NCI-H146 (cell line): ENCODE measurements around the gene TNFRSF12A.
"Not testable (repeated sequence)": the region's sequence is repeated elsewhere in the genome, so short reads cannot be mapped to it uniquely, and the experiment has no call there.

ENCODE experiments used
- DNase-seq: peaks from one replicate; lab custom pipeline; 2025; lab: John Stamatoyannopoulos, UW

The TNFRSF12A gene

DNA sequence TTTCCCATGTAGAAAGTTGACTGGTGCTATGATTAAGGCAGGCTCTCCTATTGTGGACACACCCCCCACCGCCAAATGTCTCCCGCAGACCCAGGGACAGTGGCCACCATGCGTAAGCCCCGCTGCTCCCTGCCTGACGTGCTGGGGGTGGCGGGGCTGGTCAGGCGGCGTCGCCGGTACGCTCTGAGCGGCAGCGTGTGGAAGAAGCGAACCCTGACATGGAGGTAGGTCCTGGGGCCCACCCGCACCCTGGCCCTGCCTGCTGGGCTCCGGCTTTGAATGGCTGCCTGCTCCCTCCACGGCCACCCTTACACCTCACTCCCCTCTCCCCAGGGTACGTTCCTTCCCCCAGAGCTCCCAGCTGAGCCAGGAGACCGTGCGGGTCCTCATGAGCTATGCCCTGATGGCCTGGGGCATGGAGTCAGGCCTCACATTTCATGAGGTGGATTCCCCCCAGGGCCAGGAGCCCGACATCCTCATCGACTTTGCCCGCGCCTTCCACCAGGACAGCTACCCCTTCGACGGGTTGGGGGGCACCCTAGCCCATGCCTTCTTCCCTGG is 29.8 kb downstream of the TNFRSF12A start:
- no peak for DNase-seq

DNA sequence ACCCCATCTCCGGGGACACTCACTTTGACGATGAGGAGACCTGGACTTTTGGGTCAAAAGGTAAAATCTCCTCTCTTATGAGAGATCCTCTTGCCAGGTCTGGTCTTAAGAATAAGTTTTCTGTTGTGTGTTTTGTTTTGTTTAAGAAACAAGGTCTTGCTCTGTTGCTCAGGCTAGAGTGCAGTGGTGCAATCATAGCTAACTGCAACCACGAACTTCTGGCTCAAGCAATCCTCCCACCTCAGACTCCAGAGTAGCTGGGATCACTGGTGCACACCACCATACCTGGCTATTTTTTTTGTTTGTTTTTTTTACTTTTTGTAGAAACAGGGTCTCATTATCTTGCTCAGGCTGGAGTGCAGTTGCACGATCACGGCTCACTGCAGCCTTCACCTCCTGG is 30.3 kb downstream of the TNFRSF12A start:
- DNase-seq = no peak

DNA sequence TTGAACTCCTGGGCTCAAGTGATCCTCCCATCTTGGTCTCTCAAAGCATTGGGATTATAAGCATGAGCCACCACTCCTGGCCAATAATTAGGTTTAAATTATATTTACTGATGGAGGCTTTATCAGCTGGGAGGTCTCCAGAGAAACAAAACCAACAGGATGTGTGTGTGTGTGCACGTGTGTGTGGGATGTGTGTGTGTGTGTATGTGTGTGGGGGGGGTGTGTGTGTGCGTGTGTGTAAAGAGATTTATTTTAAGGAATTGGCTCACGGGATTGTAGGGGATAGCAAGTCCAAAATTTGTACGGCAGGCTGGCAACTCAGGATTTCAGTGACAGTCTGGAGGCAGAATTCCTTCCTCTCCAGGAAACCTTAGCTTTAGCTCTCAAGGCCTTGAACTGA is 30.8 kb downstream of the TNFRSF12A start:
- peak; percentile 64 for DNase-seq

DNA sequence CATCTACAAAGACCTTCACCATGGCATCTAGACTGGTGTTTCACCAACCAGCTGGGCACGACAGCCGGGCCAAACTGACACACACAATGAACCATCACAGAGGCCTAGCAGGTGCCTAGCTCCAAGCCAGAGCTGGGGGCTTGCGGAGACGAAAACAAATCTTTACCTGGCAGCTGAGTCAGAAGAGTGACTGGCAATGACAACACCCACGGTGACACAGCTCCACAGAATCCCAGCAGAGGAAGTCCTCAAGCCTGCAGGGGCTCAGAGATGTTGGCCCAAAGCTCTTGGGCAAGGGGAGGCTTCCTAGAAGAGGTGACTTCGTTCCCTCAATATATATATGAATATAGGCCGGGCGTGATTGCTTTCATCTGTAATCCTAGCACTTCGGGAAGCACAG is 31.3 kb downstream of the TNFRSF12A start:
- no peak for DNase-seq

DNA sequence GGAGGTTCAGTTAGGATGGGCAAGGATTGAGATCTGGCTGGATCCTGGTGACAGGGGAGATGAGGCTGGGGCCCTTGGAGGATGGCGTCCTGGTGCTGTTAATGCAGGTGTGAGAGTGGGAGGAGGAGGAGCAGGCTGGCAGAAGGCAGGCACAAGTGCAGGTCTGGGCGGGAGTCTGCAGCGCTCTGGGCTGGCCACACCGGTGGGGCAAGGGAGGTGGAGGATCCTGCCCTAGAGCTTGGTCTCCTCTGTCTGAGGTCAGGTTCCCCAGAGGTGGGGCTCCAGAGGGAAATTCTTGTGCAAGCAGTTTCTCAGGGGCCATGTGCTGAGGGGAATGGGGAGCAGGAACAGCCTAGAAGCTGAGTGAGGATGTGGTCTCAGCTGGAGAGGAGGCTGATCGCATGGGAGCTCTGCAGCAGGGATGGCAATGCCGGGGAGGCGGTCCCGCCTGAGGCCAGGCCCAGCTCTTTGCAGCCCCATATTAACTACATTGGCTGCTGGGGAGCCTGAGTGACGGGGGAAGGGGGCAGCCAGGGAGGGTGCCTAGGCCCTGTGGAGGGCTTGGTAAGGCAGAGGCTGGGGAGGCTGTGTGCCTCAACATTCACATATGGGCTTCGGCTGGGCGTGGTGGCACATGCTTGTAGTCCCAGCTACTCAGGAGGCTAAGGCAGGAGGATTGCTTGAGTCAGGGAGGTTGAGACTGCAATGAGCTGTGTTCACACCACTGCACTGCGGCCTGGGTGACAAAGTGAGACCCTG is 32.6 kb downstream of the TNFRSF12A start:
- not testable (repeated sequence) for DNase-seq

DNA sequence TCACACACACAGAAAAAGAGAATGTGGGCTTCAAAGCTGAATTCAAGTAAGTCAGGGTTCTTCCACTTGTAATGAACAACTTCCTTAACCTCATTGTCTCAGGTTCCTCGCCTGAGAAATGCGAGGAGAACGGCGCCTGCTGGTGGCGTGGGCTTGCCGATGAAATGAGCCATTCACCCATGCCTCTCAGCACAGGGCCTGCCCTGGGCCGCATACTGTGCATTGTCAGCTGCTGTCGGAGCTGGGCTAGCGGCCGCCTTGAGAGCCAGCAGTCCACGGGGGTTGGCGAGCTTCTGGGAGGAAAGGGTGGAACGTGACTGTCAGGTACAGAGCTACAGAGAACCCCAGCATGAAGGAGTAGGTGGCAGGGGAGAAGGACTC is 33.2 kb downstream of the TNFRSF12A start:
- DNase-seq = not testable (repeated sequence)

DNA sequence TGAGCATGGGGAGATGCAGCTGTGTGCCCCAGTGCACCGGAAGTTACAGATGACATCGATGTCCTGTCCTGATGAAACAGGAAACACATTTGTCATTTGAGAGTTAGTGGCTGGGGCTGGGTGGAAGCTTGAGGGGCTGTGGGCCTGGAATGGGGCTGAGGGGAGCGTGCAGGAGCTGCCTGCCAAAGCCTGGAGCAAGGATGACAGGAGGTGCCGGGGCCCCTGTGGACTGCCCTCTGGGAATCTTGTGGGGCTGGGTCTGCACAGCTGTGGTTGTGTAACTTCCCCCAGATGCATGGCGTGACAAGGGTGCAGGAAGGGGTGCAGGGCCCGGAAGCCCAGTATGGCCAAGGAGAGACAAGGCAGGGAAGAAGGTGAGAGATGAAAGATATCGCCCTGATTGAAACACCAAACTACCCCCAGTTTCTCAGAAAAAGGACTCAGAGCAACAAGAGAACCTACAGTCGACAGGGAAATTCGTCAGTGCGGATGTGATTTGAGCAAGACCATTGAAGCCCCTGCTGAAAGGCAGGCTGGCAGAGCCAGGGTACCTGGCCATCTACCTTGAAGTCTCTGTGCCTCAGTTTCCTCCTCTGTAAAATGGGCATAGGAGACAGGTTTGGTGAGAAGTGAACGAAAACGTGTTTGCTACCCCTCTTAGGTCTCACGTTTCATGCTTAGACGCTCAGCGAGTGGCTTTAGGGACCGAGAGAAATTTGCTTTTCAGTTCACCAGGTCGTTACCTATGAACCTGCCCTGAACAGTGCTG is 35.0 kb downstream of the TNFRSF12A start:
- DNase-seq = no peak

DNA sequence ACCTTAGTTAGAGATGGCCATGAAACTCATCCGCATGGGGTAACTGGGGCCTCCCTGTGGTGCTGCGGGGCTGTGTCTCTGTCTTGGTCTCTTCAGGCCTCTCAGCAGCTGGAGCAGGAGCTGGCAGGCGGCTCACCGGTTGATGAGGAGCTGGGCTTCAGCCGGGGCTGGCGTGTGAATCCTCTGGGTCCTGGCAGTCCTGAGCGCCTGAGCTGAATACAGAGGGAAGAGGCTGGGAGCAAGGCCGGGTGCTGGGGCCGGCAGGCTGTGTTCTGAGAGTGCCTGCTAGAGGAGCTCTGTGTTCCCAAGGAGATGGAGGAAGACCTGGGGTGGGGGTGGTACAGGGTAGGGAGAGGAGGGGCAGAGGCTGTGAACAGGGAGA is 35.6 kb downstream of the TNFRSF12A start:
- DNase-seq = not testable (repeated sequence)

DNA sequence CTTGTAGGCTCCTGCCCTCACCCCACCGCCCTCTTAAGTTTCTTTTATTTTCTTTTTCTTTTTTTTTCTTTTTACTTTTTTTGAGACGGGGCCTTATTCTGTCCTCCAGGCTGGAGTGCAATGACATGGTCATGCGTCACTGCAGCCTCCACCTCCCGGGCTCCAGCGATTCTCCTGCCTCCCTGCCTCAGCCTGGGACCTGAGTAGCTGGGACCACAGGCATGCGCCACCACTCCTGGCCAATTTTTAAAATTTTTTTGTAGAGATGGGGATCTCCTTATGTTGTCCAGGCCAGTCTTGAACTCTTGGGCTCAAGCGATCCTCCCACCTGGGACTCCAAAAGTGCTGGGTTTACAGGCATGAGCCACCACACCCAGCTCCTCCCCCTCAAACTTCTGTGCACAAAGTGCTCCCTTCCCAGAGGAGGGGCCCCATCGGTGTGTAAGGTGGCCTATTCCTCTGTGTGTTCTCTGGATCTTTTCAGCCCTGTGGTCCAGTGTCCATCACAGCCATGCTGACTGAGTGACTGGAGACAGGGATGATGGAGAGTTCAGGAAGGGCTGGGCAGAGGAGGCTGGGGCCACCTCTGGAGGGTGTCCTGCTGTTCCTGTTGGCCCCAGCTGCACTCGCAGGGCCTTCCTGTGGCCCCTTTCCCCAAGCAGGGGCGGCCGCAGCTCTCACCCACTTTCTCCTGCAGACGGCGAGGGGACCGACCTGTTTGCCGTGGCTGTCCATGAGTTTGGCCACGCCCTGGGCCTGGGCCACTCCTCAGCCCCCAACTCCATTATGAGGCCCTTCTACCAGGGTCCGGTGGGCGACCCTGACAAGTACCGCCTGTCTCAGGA is 36.4 kb downstream of the TNFRSF12A start:
- no peak for DNase-seq

DNA sequence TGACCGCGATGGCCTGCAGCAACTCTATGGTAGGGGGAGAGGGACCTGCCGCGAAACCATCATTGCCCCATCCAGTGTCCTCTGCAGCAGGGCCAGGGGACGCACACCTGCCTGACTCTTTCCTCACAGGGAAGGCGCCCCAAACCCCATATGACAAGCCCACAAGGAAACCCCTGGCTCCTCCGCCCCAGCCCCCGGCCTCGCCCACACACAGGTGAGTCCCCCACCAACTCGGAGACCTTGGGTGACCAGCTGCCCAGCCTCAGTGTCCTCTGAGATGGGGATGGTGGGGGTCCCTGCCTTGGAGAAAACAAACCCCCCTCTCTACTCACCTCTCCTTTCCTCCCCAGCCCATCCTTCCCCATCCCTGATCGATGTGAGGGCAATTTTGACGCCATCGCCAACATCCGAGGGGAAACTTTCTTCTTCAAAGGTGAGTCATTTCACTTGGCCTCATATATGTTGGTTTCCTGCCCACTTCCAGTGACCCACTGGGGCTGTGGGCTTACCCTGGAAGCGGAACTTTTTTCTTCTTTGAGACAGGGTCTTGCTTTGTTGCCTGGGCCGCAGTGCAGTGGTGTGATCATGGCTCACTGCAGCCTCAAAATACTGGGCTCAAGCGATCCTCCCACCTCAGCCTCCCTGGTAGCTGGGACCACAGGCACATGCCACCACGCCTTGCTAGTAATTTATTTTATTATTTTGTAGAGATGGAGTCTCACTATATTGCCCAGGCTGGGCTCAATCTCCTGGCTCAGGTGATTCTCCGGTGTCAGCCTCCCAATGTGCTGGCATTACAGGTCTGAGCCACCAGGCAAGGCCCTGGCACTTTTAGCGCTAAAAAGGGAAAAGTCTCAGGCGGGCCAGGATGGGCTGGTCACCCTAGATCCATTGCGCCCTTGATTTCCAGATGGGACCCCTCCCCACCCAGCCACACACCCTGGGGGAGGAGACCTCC is 37.3 kb downstream of the TNFRSF12A start:
- DNase-seq = no peak

DNA sequence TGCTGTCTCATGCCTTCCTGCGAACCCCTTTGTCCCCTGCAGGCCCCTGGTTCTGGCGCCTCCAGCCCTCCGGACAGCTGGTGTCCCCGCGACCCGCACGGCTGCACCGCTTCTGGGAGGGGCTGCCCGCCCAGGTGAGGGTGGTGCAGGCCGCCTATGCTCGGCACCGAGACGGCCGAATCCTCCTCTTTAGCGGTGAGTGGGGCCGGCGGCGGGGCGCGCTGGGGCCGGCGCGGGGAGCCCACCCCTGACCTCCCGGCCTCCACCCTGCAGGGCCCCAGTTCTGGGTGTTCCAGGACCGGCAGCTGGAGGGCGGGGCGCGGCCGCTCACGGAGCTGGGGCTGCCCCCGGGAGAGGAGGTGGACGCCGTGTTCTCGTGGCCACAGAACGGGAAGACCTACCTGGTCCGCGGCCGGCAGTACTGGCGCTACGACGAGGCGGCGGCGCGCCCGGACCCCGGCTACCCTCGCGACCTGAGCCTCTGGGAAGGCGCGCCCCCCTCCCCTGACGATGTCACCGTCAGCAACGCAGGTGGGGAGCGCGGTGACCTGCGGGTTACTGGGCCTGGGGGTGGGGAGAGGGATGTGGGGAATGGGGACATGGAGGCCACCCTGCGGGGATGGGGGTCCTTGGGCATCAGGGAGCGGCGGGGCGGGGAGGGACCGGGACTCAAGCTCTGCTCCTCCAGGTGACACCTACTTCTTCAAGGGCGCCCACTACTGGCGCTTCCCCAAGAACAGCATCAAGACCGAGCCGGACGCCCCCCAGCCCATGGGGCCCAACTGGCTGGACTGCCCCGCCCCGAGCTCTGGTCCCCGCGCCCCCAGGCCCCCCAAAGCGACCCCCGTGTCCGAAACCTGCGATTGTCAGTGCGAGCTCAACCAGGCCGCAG is 38.2 kb downstream of the TNFRSF12A start:
- peak; percentile 48 for DNase-seq

DNA sequence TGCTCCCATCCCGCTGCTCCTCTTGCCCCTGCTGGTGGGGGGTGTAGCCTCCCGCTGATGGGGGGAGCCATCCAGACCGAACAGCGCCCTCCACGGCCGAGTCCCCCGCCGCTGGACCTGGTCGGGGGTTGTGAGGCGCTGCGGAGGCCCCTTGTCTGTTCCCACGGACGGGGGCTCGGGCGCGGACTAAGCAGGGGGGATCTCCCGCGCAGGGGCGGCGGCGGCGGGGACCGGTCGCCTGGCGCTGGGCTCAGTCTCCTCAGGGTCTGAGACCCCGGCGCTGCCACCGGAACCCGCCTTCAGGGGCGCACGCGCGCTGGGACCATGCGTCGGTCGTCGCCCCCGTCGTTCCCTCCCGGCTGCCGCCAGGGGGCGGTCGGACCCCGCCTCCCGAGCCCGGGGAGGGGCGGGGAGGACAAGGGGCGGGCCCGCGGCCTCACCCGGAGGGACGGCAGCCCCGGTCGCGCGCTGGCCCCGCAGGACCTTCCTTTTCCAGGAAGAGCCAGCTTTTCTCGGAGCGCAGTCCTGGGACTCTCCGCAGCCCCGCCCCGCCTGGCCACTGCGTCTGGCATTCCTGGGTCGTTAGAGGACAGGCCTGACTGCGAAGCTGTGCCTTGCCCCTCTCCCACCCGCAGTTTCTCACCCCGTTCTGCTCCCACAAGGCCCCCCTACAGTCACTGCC is 39.0 kb downstream of the TNFRSF12A start:
- peak; percentile 82 for DNase-seq

DNA sequence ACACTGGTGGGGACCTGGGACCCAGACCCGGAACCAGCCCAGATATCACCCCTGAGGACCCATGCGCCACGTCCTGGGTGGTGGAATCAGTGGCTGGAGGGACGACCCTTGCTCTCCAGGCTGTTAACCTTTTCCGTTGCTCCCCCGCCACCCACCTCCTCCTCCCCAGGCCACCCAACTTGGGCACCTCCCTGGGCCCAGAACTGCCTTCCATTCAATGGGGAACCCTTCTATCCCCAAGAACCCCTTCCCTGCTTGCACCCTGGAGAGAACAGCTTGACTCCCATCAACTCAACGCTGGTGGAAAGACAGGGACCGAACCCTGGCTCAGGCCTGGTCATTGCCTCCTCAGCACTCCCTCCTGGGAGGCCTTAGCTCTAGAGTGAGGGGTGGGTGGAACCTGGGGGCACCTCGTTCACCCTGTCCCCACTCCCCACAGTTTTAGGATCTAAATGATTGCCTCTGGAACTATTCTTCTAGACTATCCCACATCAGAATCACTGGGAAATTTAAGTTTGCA is 39.6 kb downstream of the TNFRSF12A start:
- no peak for DNase-seq

DNA sequence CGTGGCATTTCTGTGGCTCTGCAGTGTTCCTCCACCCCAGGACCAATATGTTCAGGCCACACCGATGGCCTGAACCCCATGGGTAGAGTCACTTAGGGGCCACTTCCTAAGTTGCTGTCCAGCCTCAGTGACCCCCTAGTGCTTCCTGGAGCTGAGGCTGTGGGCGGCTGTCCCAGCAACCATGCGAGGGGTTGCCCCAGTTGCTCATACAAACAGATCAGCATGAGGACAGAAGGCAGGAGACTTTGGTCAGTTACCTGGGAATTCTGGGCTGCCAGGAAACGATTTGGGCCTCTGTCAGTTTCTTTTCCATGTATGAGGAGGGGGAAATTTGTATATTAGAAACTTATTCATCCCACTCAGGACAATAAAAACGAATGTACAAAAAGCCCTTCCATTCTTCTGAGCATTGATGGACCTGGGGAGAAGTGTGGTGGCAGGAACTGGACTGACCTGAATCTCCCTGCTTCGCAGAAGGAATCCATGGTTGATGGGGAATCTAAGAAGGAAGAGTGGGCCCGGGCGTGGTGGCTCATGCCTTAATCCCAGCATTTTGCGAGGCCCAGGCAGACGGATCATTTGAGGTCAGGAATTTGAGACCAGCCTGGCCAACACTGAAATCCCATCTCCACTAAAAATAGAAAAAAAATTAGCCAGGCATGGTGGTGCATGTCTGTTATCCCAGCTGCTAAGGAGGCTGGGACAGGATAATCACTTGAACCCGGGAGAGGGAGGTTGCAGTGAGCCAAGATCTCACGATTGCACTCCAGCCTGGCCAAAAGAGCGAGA is 40.4 kb downstream of the TNFRSF12A start:
- DNase-seq = no peak

DNA sequence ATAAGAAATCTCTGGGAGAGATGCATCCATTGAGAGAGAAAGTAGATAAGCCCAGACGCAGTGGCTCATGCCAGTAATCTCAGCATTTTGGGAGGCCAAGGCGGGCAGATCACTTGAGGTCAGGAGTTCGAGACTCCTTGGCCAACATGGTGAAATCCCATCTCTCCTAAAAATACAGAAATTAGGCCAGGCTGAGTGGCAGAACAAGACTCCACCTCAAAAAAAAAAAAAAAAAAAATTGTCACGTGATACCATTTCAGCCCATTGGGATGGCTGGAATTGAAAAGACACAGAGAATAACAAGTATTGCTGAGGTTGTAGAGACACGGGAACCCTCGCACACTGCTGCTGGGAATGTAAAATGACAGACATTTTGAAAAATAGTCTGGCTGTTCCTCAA is 42.4 kb downstream of the TNFRSF12A start:
- DNase-seq = no peak

DNA sequence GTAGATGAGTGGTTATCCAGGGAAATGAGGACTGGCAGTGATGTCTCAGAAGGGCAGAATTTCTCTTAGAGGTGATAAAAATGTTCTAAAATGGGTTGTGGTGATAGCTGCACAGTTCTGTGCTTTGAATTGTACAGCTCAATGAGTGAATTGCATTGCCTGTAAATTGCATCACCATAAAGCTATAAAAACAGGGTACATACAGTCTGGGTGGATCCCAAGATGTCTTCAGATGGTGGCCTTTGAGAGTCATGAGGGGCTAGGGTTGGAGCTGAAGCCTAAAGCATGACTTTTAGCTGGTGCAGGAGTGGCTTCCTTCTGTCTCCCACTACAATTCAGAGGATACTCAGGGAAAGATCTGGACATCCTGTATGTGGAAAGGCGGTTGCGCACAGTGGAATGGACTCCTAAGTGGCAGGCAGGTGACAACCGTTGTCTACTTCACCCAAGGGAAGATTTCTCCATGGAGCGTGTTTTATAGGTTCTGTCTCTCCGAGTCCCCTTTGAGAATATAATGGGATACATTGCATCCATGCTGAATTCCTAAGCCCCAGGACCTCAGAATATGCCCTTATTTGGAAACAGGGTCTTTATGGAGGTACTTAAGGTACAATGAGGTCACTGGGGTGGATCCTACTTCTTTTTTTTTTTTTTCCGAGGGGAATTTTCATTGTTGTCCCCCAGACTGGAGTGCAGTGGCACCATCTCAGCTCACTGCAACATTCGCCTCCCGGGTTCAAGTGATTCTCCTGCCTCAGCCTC is 43.6 kb downstream of the TNFRSF12A start:
- no peak for DNase-seq

DNA sequence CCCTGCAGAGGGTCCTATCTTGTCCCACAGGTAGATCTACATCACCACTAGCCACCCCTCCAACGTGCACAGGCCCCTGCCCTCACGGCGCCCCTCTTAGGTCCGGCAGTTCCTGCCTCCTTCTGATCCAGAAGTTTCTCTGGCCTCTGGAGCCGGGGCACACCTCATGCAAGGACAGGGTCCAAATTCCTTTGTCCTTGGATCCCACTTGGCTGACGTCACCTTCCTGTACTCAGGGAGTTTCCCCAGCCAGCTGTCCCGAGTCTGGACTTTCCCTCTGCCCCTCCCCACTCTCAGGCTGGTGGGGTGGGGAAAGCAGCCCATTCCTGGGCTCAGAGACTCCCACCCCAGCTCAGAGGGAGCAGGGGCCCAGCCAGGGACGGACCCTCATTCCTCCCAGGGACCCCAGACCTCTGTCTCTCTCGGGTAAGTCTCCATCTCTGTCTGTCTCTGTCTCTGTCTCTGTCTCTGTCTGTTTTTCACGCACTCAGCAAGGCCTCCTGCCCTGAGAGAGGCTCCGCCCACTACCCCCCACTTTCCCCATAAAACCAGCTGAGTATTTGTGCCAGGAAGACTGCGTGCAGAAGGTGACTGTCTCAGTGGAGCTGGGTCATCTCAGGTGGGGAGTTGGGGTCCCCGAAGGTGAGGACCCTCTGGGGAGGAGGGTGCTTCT is 45.0 kb downstream of the TNFRSF12A start, which contains the start of gene IL32:
TSS of gene IL32 (plus strand) at position 572 of the 673 bp plus-strand sequence. CDS start 172 bp downstream, outside the sequence.
- no peak for DNase-seq
